HG03439 (cell line): ENCODE measurements around the gene CDK5R1.
"Not testable (repeated sequence)": the region's sequence is repeated elsewhere in the genome, so short reads cannot be mapped to it uniquely, and the experiment has no call there.

ENCODE experiments used
- ATAC-seq: cut with Tn5 transposase; IDR thresholded peaks from one replicate; pipeline ENCODE4 v1.9.1; 2021; ENCODE audit warnings: mild to moderate bottlenecking, moderate library complexity; ENCODE audit not compliant: unreplicated experiment

CDK5R1 gene

GRCh38 chr17:32486701-32487472, at the start of gene CDK5R1:
CDK5R1 (plus strand) TSS chr17:32486993; CDS start chr17:32487621, 628 bp downstream.
- ATAC-seq = no peak

GRCh38 chr17:32440722-32441121, 46.1 kb upstream of the CDK5R1 start:
- no peak for ATAC-seq

GRCh38 chr17:32441886-32442285, 44.9 kb upstream of the CDK5R1 start:
- no peak for ATAC-seq

- no peak for ATAC-seq
Observed at GRCh38 chr17:32443827-32444300, 42.9 kb upstream of the CDK5R1 start.

- ATAC-seq = peak; percentile 86
Observed at GRCh38 chr17:32444301-32445073, 42.3 kb upstream of the CDK5R1 start, which contains the start of gene PSMD11. PSMD11 (plus strand) TSS chr17:32444510; CDS start chr17:32444524, 14 bp downstream.

GRCh38 chr17:32445074-32445415, 41.7 kb upstream of the CDK5R1 start:
- peak; percentile 24 for ATAC-seq

- no peak for ATAC-seq
Observed at GRCh38 chr17:32445497-32445896, 41.3 kb upstream of the CDK5R1 start.

- no peak for ATAC-seq
Observed at GRCh38 chr17:32445971-32446370, 40.8 kb upstream of the CDK5R1 start.

- ATAC-seq = no peak
Observed at GRCh38 chr17:32446949-32447348, 39.8 kb upstream of the CDK5R1 start.

GRCh38 chr17:32449963-32450362, 36.8 kb upstream of the CDK5R1 start:
- ATAC-seq = no peak

GRCh38 chr17:32450379-32450778, 36.4 kb upstream of the CDK5R1 start:
- ATAC-seq = not testable (repeated sequence)

GRCh38 chr17:32451879-32452278, 34.9 kb upstream of the CDK5R1 start:
- ATAC-seq = no peak

- ATAC-seq = no peak
Observed at GRCh38 chr17:32452281-32452680, 34.5 kb upstream of the CDK5R1 start.

GRCh38 chr17:32453370-32453769, 33.4 kb upstream of the CDK5R1 start:
- ATAC-seq = no peak

- no peak for ATAC-seq
Observed at GRCh38 chr17:32458371-32458770, 28.4 kb upstream of the CDK5R1 start.

- ATAC-seq = no peak
Observed at GRCh38 chr17:32460054-32460453, 26.7 kb upstream of the CDK5R1 start.

GRCh38 chr17:32461498-32461852, 25.3 kb upstream of the CDK5R1 start:
- ATAC-seq = no peak

- no peak for ATAC-seq
Observed at GRCh38 chr17:32461853-32462617, 24.8 kb upstream of the CDK5R1 start.

- no peak for ATAC-seq
Observed at GRCh38 chr17:32463304-32463703, 23.5 kb upstream of the CDK5R1 start.

- ATAC-seq = no peak
Observed at GRCh38 chr17:32464374-32464773, 22.4 kb upstream of the CDK5R1 start.

GRCh38 chr17:32467949-32468348, 18.8 kb upstream of the CDK5R1 start:
- no peak for ATAC-seq
